GM18909 (cell line): ENCODE data around the gene PATZ1.
"Not testable (repeated sequence)": the region's sequence is repeated elsewhere in the genome, so short reads cannot be mapped to it uniquely, and the experiment has no call there.

Source experiments
- ATAC-seq: cut with Tn5 transposase; IDR thresholded peaks from one replicate; pipeline ENCODE4 v1.9.1; 2021; ENCODE audit warnings: mild to moderate bottlenecking; ENCODE audit not compliant: unreplicated experiment, poor library complexity

The PATZ1 gene, protein sequence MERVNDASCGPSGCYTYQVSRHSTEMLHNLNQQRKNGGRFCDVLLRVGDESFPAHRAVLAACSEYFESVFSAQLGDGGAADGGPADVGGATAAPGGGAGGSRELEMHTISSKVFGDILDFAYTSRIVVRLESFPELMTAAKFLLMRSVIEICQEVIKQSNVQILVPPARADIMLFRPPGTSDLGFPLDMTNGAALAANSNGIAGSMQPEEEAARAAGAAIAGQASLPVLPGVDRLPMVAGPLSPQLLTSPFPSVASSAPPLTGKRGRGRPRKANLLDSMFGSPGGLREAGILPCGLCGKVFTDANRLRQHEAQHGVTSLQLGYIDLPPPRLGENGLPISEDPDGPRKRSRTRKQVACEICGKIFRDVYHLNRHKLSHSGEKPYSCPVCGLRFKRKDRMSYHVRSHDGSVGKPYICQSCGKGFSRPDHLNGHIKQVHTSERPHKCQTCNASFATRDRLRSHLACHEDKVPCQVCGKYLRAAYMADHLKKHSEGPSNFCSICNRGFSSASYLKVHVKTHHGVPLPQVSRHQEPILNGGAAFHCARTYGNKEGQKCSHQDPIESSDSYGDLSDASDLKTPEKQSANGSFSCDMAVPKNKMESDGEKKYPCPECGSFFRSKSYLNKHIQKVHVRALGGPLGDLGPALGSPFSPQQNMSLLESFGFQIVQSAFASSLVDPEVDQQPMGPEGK

DNA sequence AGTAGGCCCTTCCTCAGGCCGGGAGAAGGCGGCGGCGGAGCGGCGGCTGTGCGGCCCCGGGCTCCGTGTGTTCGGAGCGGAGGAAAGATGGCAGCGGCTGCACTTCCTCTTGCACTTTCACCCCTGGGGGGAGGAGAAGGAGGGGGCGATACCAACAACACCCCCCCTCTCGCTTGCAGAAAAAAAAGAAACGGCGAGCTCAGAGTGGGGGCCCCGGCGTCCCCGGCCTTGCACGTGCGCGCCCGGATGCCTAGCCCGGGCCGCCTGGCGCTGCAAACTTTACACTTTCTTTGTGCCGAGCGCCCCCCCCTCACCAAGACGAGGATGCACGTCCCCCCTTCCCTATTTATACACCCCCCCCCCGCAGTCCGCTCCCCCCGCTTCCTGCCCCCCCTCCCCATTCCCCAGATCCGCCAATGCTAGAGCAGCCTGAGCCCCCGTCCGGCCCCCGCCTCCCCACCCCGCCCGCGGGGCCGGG lies at the start of gene PATZ1:
Gene PATZ1 (minus strand): TSS at position 92 of the 478 bp plus-strand sequence. CDS start 744 bp downstream, outside the sequence.
- peak; percentile 33 for ATAC-seq

DNA sequence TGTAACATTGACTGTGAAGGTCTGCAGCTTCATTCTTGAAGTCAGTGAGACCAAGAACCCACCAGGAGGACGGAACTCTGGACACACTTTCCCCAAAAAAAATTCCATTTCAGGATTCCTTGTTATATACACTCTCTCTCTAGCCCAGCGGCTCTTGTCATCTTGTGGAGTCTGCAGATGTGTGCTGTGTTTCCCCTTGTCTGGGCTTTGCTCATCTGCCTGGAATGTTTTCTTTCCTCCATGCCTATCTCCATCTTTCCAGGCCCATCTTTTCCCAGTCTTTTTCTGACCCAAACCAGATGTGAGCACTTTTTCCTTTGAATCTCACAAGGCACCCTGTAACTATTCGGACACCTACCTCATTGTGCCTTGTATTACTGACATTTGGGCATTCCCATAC lies 48.2 kb upstream of the PATZ1 start:
- no peak for ATAC-seq

DNA sequence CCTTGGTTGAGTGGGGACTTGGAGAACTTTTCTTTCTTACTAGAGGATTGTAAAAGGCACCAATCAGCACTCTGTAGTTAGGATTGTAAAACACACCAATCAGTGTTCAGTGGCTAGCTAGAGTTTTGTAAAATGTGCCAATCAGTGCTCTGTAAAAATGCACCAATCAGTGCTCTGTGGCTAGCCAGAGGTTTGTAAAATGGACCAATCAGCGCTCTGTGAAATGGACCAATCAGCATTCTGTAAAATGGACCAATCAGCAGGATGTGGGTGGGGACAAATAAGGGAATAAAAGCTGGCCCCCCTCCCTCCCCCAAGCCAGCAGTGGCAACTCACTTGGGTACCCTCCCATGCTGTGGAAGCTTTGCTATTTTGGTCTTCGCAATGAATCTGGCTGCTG lies 47.7 kb upstream of the PATZ1 start:
- no peak for ATAC-seq

DNA sequence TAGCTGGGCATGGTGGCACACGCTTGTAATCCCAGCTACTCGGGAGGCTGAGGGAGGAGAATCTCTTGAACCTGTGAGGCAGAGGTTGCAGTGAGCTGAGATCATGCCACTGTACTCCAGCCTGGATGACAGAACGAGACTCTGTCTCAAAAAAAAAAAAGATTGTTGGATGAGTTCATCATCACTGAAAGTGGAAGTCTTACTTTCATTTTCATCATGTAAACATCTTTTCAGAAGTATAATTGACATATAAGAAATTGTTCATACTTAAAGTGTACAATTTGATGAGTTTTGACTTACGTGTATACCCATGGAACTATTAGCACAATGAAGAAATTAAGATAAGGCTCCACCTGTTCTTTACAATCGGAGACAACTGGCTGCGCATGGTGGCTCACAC lies 32.5 kb upstream of the PATZ1 start:
- ATAC-seq = not testable (repeated sequence)

DNA sequence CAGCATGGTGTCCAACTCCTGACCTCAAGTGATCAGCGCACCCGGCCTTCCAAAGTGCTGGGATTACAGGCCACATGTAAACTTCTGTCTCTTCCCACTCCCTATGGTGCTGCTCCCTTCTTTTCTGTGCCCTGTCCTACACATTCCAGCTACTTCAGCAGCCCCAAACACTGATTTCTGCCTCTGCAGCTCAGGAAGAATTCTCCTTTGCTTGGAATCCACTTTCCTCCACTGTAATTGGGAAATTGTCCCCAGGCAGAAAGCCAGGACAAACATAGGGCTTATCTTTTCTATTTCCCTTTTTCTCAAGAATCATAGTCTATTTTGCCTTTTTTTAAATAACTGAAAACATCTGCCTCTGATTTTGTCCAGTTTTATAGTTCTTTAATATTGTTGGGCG lies 32.0 kb upstream of the PATZ1 start:
- ATAC-seq = no peak

DNA sequence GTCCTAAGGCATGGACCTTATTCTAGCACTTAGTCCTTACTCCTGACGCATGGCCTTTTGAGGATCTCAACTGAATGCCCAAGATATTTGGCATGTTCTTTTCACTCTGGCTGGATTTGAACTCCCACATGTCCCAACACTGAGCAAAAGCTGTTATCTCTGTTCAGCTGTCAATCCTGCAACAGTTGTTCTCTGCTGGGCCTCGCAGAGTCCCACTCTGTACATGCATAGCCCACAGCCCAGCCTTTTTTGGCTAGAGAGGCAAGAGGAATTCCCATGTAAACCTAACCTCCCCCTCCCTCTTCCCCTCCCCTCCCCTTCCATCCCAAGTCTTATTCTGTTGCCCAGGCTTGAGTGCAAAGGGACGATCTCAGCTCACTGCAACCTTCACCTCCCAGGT lies 31.5 kb upstream of the PATZ1 start:
- ATAC-seq = no peak

DNA sequence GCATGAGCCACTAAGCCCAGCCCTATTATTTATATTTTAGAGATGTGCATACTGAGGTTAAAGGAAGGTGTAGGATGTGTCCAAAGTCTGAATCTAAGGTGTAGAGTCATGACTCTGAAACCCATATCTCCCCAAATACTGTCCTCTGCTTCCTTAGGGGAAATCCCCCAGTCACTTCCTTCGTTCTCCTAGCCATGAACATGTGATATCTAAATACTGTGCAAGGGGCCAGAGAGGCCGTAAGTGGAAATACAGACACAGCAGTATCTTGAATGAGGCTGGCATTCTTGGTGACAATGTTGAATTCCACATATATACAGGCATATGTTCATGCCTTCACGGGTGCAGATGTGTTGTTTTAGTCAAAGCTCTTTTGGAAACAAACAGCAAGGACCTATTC lies 21.3 kb upstream of the PATZ1 start:
- no peak for ATAC-seq

DNA sequence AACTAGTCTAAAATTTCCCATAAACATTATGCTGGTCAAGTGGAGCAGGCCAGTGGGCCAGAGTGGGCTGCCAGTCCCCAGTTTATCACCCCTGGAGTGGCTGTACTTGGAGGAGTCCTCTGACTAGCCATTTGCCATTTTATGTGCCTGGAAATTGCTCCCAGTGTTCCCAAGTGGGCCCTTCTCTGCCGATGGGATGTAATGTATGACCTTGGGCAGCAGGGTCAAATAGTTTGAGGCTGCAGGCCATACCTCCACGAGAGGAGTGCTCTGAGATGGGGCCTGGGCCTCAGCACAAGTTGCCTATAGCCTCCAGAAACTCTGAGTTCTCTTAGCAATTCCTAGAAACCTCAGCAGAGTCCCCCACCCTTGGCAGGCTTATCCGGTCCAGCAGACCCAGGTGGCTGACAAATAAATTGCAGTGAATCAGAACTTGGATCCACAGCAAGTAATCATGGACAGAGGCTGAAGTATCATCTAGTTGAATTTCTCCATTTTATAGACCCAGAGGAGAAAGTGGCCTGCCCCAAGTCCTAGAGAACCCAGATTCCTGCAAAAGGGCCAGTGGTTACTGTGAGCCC lies 17.8 kb upstream of the PATZ1 start:
- ATAC-seq = no peak

DNA sequence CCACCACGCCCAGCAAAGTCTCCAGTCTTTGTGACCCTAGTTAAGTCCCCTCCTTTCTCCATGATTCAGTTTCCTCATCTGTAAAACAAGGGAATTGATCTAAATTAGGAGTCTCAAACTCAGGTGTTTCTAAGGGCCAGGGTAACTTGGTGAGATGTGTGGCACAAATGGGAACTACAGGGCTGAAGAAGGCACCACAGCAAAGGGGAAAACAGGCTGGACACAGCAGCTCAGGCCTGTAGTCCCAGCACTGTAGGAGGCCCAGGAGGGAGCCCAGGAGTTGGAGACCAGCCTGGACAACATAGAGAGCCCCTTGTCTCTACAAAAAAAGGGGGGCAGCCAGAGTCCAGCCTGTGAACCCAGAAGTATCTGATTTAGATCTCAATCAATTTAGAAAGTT lies 15.6 kb upstream of the PATZ1 start:
- ATAC-seq = no peak

DNA sequence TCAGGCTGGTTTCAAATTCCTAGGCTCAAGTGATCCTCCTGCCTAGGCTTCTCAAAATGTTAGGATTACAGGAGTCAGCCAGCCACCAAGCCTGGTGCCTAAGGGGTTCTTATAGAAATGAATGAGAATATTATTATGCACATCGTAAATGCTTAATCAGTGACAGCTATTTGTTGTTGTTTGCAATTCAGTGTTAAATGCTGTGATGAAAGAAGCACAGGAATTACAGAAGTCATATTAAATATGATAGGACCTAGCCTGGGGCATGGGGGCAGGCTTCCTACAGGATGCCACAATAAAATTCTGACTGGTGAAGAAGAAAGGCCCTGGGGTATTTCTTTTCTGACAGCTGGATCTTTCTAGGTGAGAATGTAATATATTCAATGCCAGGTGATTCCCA lies 13.9 kb upstream of the PATZ1 start:
- no peak for ATAC-seq

DNA sequence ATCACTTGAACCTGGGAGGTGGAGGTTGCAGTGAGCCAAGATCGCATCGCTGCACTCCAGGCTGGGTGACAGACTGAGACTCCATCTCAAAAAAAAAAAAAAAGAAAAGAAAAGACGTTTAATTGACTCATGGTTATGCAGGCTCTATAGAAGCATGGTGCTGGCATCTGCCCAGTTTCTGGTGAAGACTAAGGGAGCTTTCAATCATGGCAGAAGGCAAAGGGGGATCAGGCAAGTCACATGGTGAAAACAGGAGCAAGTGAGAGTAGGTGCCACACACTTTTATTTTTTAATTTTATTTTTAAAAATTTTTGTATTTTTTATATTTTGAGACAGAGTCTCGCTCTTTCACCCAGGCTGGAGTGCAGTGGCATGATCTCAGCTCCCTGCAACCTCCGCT lies 8.4 kb upstream of the PATZ1 start:
- ATAC-seq = no peak

DNA sequence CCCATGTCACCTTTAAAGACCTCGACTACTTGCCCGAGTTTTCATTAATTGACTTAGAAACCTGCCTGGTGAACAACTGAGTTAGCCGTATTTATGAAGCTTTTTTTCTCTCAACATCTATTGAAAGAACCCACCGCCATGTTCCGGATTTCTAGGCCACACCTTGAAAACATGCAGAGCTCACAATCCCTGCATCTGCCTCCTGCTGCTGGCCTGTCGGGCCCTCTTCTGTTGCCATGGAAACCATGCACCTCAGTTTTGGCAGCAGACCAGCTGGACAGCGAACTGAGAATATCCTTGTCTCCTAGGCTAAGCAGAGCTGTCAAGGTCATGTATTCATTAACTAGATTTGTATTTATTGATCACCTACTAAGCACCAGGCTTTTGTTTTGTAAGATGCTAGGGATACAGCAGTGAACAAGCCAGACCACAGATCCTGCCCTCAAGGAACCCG lies 4.3 kb upstream of the PATZ1 start:
- ATAC-seq = no peak

DNA sequence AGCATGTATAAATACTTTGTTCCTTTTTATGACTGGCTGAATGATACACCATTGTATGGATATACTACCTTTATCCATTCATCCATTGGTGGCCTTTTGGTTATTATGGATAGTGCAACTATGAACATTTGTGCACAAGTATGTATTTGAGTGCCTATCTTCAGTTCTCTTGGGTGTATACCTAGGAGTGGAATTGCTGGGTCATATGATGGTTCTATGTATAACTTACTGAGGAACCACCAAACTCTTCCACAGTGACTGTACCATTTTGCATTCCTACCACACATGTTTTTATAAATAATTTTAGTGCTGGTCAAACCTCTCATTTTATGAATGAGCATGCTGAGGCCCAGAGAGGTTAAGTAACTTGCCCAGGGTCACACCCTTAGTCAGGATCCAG lies 3.8 kb upstream of the PATZ1 start:
- ATAC-seq = no peak

DNA sequence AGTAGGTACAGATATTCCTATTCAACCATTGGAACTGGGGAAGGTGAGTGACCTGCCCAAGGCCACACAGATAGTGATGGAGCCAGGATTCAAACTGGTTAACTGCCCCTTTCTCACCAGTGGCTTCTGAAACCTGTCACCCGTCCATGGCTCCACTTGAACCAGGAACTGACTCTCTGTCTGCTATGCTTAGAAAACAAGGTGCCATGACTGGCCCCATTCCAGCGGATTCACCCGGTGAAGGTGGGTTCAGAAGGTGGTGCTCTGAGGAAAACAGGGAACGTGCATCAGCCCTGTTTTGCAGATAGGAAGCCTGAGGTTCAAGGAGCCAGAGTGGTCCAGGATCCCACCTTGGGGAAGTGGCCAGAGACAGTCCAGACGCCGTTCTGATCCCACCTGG lies 2.6 kb upstream of the PATZ1 start:
- ATAC-seq = no peak

DNA sequence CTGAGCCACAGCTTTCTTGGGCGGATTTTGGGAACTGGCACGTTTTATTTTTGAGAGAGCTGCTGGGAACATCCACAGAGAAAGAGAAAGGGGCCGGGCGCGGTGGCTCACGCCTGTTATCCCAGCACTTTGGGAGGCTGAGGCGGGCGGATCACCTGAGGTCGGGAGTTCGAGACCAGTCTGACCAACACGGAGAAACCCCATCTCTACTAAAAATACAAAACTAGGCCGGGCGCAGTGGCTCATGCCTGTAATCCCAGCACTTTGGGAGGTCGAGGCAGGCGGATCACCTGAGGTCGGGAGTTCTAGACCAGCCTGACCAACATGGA lies 1.8 kb upstream of the PATZ1 start:
- not testable (repeated sequence) for ATAC-seq

DNA sequence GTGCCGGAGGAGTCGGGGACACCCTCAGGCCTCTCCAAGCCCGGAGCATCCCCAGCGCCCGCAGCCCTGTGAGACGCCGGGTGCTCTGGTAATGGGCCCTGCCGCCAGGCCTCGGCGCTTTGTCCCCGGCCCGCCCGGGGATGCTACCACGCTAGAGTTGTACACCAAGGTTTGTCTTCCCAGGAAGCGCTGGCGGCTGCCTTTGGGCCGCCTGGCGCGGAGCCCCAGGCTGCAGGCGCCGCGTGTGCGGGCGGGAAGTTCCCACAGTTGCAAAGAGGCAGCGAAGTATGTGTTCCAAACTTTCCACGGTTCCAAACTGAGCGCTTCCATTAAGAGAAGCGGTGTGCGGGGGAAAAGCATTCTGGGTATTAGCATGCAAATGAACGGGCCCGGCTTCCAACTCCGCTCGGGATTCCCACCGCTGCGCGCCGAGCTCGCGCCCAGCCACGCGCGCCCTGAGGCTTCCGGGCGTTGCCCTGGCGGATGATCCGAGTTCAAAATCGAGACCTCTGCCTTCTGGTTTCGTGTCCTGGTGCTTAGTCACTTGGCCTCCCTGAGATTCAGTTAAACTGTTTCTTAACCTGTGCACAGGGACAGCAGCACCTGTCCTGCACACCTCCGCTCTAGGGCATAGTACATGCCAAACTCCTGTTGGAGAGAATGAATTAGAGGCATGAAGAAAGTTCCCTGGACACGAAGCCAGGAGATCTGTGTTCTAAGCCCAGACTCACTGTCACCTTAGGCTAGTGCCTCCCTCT lies 1.3 kb upstream of the PATZ1 start:
- no peak for ATAC-seq

DNA sequence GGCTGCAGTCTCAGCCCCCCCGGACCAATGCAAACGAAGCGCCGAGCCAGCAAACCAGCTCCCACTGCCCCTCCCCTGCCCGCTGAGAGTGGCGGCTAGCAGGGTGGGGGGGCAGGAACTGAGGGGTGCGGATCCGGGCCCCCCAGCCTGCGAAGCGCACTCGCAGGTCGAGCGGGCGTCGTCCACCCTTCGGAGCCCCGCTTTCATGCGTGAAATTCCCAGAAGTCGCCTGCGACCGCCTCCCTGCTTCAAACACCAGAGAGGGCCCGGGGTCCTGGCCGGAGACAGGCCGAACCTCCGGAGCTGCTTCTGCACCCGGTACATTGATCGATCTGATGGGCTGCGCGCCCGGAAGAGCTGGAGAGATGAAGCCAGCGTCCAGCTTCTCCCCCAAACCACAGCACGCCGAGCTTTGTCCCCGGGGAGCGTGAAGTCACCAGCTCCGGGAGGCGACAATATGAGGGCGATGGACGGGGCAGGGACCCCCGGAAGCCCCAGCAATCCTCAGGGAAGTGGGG lies 646 bp upstream of the PATZ1 start:
- no peak for ATAC-seq

DNA sequence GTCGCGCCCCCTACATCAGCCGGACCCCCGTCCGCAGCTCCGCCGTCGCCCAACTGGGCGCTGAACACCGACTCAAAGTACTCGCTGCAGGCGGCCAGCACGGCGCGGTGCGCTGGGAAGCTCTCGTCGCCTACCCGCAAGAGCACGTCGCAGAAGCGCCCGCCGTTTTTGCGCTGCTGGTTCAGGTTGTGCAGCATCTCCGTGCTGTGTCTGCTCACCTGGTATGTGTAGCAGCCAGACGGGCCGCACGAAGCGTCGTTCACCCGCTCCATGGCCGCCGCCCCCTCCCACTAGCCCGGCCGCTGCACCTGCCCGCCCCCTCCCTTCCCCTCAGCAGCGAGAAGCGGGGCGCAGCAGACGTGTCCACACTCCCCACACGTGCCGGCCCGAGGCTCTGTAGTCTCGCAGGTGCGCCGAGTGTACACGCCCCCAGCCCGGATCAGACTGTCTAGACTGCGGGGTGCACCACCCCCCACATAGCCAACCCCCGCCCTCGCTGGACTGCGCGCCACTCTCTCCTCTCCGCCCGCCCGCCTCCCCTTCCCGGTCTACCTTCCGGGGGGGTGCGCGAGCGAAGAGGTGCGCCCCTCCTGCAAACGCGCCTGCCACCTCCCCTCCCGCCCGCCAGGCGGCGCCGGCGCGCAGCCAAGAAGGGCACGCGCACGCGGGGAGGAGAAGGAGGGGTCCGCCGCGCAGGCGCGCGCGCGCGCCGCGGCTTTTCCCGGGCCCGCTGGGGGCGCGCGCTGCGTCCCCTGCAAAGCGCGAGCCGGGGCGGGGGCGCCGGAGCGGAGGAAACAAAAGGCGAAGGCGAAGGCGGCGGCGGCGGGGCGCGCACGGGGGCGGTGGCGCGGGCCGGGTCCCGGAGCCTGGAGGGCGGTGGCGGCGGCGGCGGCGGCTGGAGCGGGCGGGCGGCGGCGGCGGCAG lies 553 bp downstream of the PATZ1 start:
- ATAC-seq = peak; percentile 45

DNA sequence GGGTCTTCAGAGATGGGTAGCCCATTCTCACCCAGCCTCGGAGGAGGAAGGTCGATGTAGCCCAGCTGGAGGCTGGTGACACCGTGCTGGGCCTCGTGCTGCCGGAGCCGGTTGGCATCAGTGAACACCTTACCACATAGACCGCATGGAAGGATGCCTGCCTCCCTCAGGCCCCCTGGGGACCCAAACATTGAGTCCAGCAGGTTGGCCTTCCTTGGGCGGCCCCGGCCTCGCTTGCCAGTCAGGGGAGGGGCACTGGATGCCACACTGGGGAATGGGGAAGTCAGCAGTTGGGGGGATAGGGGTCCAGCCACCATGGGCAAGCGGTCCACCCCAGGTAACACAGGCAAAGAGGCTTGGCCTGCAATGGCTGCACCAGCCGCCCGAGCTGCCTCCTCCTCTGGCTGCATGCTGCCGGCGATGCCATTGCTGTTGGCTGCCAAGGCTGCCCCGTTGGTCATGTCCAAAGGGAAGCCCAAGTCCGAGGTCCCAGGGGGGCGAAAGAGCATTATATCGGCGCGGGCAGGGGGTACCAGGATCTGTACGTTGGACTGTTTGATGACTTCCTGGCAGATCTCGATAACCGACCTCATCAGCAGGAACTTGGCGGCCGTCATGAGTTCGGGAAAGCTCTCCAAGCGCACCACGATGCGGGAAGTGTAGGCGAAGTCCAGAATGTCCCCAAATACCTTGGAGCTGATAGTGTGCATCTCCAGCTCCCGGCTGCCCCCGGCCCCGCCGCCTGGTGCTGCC lies 1.4 kb downstream of the PATZ1 start:
- ATAC-seq = no peak
